Measurements from ENCODE around the gene KMT5B.
A peak's percentile ranks its signal among the peaks of the same experiment; 100 is the strongest.

DNA sequence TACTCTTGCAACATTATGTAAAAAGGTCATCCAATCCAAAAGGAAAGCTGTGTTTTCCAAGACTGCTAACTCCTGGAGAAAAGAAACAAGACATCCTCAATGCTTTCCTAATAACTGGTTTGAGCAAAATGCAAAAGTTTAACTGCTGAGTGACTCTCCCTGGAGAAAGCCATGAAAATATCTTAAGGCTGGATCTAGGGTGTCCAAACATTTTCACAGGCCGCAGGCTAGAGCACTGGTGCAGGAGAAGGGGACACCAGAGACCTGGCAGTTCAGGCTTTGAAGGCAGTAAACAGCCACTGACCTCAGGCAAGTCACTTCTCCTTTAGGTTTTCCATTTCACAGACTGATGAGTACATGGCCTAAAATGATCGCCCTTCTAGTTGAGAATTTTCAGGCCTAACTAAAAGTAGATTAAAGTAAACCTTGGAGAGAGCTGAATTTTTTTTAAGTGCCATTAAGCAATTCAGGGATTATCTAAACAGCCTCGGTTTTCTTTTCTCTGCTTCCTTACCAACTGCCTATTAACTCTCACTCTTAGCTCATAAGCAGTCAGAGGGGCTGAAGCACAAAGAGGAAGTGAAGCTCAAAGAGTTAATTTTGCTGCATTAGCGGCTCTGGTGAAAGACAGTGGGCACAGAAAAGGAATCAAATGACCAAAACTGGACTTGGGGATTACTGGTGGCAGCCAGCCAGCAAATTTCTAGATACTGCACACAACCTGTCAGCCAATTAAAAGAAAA lies 94.2 kb downstream of the KMT5B start:
- TF ChIP-seq POLR2A (IDR thresholded peaks at IDR 0.05) (no peak), EP300 (IDR thresholded peaks at IDR 0.05) (peak in 1 of 2 donors; percentile 16)
- TF ChIP-seq, protein P1, sequence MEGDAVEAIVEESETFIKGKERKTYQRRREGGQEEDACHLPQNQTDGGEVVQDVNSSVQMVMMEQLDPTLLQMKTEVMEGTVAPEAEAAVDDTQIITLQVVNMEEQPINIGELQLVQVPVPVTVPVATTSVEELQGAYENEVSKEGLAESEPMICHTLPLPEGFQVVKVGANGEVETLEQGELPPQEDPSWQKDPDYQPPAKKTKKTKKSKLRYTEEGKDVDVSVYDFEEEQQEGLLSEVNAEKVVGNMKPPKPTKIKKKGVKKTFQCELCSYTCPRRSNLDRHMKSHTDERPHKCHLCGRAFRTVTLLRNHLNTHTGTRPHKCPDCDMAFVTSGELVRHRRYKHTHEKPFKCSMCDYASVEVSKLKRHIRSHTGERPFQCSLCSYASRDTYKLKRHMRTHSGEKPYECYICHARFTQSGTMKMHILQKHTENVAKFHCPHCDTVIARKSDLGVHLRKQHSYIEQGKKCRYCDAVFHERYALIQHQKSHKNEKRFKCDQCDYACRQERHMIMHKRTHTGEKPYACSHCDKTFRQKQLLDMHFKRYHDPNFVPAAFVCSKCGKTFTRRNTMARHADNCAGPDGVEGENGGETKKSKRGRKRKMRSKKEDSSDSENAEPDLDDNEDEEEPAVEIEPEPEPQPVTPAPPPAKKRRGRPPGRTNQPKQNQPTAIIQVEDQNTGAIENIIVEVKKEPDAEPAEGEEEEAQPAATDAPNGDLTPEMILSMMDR (IDR thresholded peaks at IDR 0.05): no peak
